ENCODE results near the gene OR6Q1. TPM values are rescaled to one million over a fixed set of nuclear protein-coding genes. Genes with fewer than 3 reads are reported as not detected.

Gene OR6Q1
- total and polyA plus RNA-seq, 4 donors = not detected

- no peak overlapping the region for H3K4me3 ChIP-seq (ENCODE audit: low read depth, low read length)
- no peaks in the 10 kb centered on the region for H3K27me3 ChIP-seq (ENCODE audit: control insufficient read depth, insufficient read depth, low read length)
- H3K4me1 ChIP-seq (ENCODE audit: control insufficient read depth, insufficient read depth, low read length) = no peaks in the 10 kb centered on the region
- H3K27ac ChIP-seq (ENCODE audit: low read depth, low read length) = no peak overlapping the region
- no peaks in the 10 kb centered on the region for H3K9me3 ChIP-seq (ENCODE audit: control insufficient read depth, insufficient read depth, low read length)
- no peak for DNase-seq (ENCODE audit: low read depth in 4 of 6, low spot score in 6 of 6)
- H3K36me3 ChIP-seq (ENCODE audit: control insufficient read depth, insufficient read depth, low read length) = no peaks in the 10 kb centered on the region
- WGBS (ENCODE audit: insufficient coverage) = 69% methylated on average over 3 of the region's 6 CpGs
Measured at GRCh38 chr11:58068655-58069054, 37.9 kb downstream of the OR6Q1 start.

GRCh38 chr11:58070585-58070984, 39.8 kb downstream of the OR6Q1 start:
- Histone ChIP-seq H3K27ac (ENCODE audit: low read depth, low read length) (no peak overlapping the region), H3K4me3 (ENCODE audit: low read depth, low read length) (no peak overlapping the region), H3K27me3 (ENCODE audit: control insufficient read depth, insufficient read depth, low read length) (no peaks in the 10 kb centered on the region), H3K9me3 (ENCODE audit: control insufficient read depth, insufficient read depth, low read length) (no peaks in the 10 kb centered on the region), H3K4me1 (ENCODE audit: control insufficient read depth, insufficient read depth, low read length) (no peaks in the 10 kb centered on the region), H3K36me3 (ENCODE audit: control insufficient read depth, insufficient read depth, low read length) (no peaks in the 10 kb centered on the region)
- no peak for DNase-seq (ENCODE audit: low read depth in 4 of 6, low spot score in 6 of 6)
- WGBS (ENCODE audit: insufficient coverage) = 78% methylated on average over 1 of the region's 1 CpG

GRCh38 chr11:58075781-58076180, 45.0 kb downstream of the OR6Q1 start:
- no peaks in the 10 kb centered on the region for H3K36me3 ChIP-seq (ENCODE audit: control insufficient read depth, insufficient read depth, low read length)

More at GRCh38 chr11:58075781-58076180, 45.0 kb downstream of the OR6Q1 start:
- no peak overlapping the region for H3K4me3 ChIP-seq (ENCODE audit: low read depth, low read length)
- no peaks in the 10 kb centered on the region for H3K4me1 ChIP-seq (ENCODE audit: control insufficient read depth, insufficient read depth, low read length)
- no CpG with 5 or more reads among the region's 2 CpGs for WGBS (ENCODE audit: insufficient coverage)
- H3K27me3 ChIP-seq (ENCODE audit: control insufficient read depth, insufficient read depth, low read length) = no peaks in the 10 kb centered on the region
- no peaks in the 10 kb centered on the region for H3K9me3 ChIP-seq (ENCODE audit: control insufficient read depth, insufficient read depth, low read length)
- H3K27ac ChIP-seq (ENCODE audit: low read depth, low read length) = no peak overlapping the region
- no peak for DNase-seq (ENCODE audit: low read depth in 4 of 6, low spot score in 6 of 6)

Small RNAs within 50 kb of the gene (small RNA-seq; reads per million reads assigned to genes)
- not detected for gene RNU6-899P (ENCODE audit: low replicate concordance)

Other genes with a start within 250 kb of the OR6Q1 start
- gene OR9Q1, start 7.1 kb upstream of the OR6Q1 start, total RNA-seq = not detected
- gene OR9Q1, start 7.1 kb upstream of the OR6Q1 start, polyA plus RNA-seq (ENCODE audit: insufficient read length in 2 of 2) = not detected
- not detected for gene OR9I1, start 94.6 kb downstream of the OR6Q1 start, total RNA-seq
- gene OR9I1, start 94.6 kb downstream of the OR6Q1 start, polyA plus RNA-seq (ENCODE audit: insufficient read length in 2 of 2) = not detected
- not detected for gene OR9Q2, start 158.1 kb downstream of the OR6Q1 start, total RNA-seq
- not detected for gene OR9Q2, start 158.1 kb downstream of the OR6Q1 start, polyA plus RNA-seq (ENCODE audit: insufficient read length in 2 of 2)
- not detected for gene OR1S2, start 173.2 kb downstream of the OR6Q1 start, total RNA-seq
- not detected for gene OR1S2, start 173.2 kb downstream of the OR6Q1 start, polyA plus RNA-seq (ENCODE audit: insufficient read length in 2 of 2)
- gene OR1S1, start 181.8 kb downstream of the OR6Q1 start, total RNA-seq = not detected
- gene OR1S1, start 181.8 kb downstream of the OR6Q1 start, polyA plus RNA-seq (ENCODE audit: insufficient read length in 2 of 2) = not detected
- gene OR10Q1, start 198.0 kb downstream of the OR6Q1 start, total RNA-seq = not detected
- gene OR10Q1, start 198.0 kb downstream of the OR6Q1 start, polyA plus RNA-seq (ENCODE audit: insufficient read length in 2 of 2) = not detected
- gene OR10W1, start 237.3 kb downstream of the OR6Q1 start, total RNA-seq = not detected
- gene OR10W1, start 237.3 kb downstream of the OR6Q1 start, polyA plus RNA-seq (ENCODE audit: insufficient read length in 2 of 2) = not detected

Data from spinal cord (tissue), 10 donors.